GM19397 (cell line): ENCODE data around the gene KIRREL3.

Experiments used
- ATAC-seq: cut with Tn5 transposase; IDR thresholded peaks from one replicate; pipeline ENCODE4 v1.9.1; 2021; ENCODE audit warnings: mild to moderate bottlenecking, moderate library complexity; ENCODE audit not compliant: unreplicated experiment

The KIRREL3 gene

GRCh38 chr11:126461096-126461440 is 539.5 kb downstream of the KIRREL3 start:
- ATAC-seq, result no peak

- ATAC-seq, result no peak
Measured at GRCh38 chr11:126460417-126461095, 540.0 kb downstream of the KIRREL3 start.

GRCh38 chr11:126459691-126460281 is 540.8 kb downstream of the KIRREL3 start:
- no peak for ATAC-seq

- no peak for ATAC-seq
Measured at GRCh38 chr11:126457817-126458216, 542.8 kb downstream of the KIRREL3 start.

GRCh38 chr11:126456783-126457542 is 543.6 kb downstream of the KIRREL3 start:
- ATAC-seq, result no peak

- ATAC-seq, result no peak
Measured at GRCh38 chr11:126456089-126456488, 544.5 kb downstream of the KIRREL3 start.

GRCh38 chr11:126452241-126453101 is 548.1 kb downstream of the KIRREL3 start:
- ATAC-seq, result no peak

GRCh38 chr11:126451211-126451802 is 549.3 kb downstream of the KIRREL3 start:
- ATAC-seq, result no peak

- ATAC-seq, result no peak
Measured at GRCh38 chr11:126450806-126451205, 549.8 kb downstream of the KIRREL3 start.

- ATAC-seq, result no peak
Measured at GRCh38 chr11:126450198-126450597, 550.4 kb downstream of the KIRREL3 start.

- ATAC-seq, result no peak
Measured at GRCh38 chr11:126446581-126446980, 554.0 kb downstream of the KIRREL3 start.

GRCh38 chr11:126444072-126444471 is 556.5 kb downstream of the KIRREL3 start:
- ATAC-seq, result no peak

- no peak for ATAC-seq
Measured at GRCh38 chr11:126443120-126443519, 557.5 kb downstream of the KIRREL3 start.

GRCh38 chr11:126440792-126441514 is 559.6 kb downstream of the KIRREL3 start:
- peak; percentile 61 for ATAC-seq

GRCh38 chr11:126440276-126440675 is 560.3 kb downstream of the KIRREL3 start:
- no peak for ATAC-seq

- no peak for ATAC-seq
Measured at GRCh38 chr11:126438691-126439090, 561.9 kb downstream of the KIRREL3 start.

GRCh38 chr11:126438272-126438671 is 562.3 kb downstream of the KIRREL3 start:
- no peak for ATAC-seq

- ATAC-seq, result no peak
Measured at GRCh38 chr11:126437731-126438130, 562.8 kb downstream of the KIRREL3 start.

GRCh38 chr11:126436209-126436755 is 564.3 kb downstream of the KIRREL3 start:
- no peak for ATAC-seq

- no peak for ATAC-seq
Measured at GRCh38 chr11:126434950-126435335, 565.6 kb downstream of the KIRREL3 start.
